ENCODE data around the gene IFT27.
A peak's percentile ranks its signal among the peaks of the same experiment; 100 is the strongest.

IFT27 gene

GRCh38 chr22:36775586-36775963 lies 344 bp downstream of the IFT27 start:
- H3K27me3 ChIP-seq (ENCODE audit: insufficient read depth, low read depth): peaks cover 27% of the 10 kb centered on the region
- no peaks in the 10 kb centered on the region for H4K20me1 ChIP-seq (ENCODE audit: insufficient read depth)
- H3K27ac ChIP-seq: no peak overlapping the region
- no peak overlapping the region for H3K4me3 ChIP-seq (IDR thresholded peaks at IDR 0.05; ENCODE audit: insufficient read depth, low read depth, low read length)
- peak overlapping the region; percentile 92 for H3K4me2 ChIP-seq
- H3K79me2 ChIP-seq (ENCODE audit: insufficient read depth, low read depth): no peaks in the 10 kb centered on the region
- TF ChIP-seq, protein P1, sequence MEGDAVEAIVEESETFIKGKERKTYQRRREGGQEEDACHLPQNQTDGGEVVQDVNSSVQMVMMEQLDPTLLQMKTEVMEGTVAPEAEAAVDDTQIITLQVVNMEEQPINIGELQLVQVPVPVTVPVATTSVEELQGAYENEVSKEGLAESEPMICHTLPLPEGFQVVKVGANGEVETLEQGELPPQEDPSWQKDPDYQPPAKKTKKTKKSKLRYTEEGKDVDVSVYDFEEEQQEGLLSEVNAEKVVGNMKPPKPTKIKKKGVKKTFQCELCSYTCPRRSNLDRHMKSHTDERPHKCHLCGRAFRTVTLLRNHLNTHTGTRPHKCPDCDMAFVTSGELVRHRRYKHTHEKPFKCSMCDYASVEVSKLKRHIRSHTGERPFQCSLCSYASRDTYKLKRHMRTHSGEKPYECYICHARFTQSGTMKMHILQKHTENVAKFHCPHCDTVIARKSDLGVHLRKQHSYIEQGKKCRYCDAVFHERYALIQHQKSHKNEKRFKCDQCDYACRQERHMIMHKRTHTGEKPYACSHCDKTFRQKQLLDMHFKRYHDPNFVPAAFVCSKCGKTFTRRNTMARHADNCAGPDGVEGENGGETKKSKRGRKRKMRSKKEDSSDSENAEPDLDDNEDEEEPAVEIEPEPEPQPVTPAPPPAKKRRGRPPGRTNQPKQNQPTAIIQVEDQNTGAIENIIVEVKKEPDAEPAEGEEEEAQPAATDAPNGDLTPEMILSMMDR (conservative IDR thresholded peaks at IDR 0.05; ENCODE audit: low read depth, low read length): no peak
- H2AFZ ChIP-seq (ENCODE audit: low read depth): peak overlapping the region; percentile 85; the same call in 1 of the 2 replicates
- H3K9ac ChIP-seq: peak overlapping the region; percentile 28; the same call in 1 of the 2 replicates
- peaks cover 12% of the 10 kb centered on the region for H3K4me1 ChIP-seq (ENCODE audit: low read depth, poor library complexity, severe bottlenecking)
- H3K36me3 ChIP-seq (ENCODE audit: insufficient read depth): no peaks in the 10 kb centered on the region

DNA sequence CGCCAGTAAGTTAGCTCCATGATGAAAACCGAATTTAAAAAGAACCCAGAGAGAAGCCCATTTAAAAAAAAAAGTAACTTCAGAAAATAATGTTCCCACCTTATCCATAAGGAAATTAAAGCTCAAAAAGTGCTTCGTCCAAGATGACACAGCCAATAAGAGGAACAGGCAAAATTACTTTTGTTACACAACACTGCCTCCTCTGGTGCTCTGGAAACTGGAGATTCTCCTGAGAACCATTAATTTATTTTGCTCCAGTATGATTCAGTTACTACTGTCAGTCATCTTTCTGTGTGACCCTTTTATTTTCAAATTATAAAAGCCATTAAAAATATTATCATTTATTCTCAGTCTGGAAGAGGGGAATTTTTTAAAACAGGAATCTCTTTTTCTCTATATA lies 2.0 kb downstream of the IFT27 start:
- Histone ChIP-seq H3K36me3 (ENCODE audit: insufficient read depth) (no peaks in the 10 kb centered on the region), H3K9ac (no peak overlapping the region), H3K27ac (no peak overlapping the region), H3K79me2 (ENCODE audit: insufficient read depth, low read depth) (no peaks in the 10 kb centered on the region), H3K4me3 (IDR thresholded peaks at IDR 0.05; ENCODE audit: insufficient read depth, low read depth, low read length) (no peak overlapping the region), H3K27me3 (ENCODE audit: insufficient read depth, low read depth) (peaks cover 15% of the 10 kb centered on the region), H3K4me2 (no peak overlapping the region), H4K20me1 (ENCODE audit: insufficient read depth) (no peaks in the 10 kb centered on the region), H3K4me1 (ENCODE audit: low read depth, poor library complexity, severe bottlenecking) (peaks cover 12% of the 10 kb centered on the region), H2AFZ (ENCODE audit: low read depth) (no peak overlapping the region)
- TF ChIP-seq, protein P1 (conservative IDR thresholded peaks at IDR 0.05; ENCODE audit: low read depth, low read length): no peak; the same call in 1 of the 2 replicates

DNA sequence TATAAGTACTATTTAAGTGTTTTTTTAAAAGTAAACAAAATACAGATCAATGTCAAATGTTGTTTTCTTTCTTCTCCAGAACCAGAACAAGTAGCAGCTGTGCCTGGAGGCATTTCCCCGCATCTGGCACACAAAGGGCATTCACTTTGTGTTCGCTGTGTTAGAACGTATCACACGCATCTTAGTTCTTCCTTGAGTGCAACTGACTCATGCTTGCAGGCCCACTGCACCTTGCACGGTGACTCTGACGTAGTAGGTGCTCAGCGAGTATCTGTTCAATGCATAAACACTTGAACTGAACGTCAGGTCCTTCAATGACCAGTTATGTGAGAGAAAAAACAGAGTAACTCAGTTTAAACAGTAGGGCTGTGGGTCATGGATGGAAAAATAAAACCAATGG lies 3.5 kb downstream of the IFT27 start:
- H2AFZ ChIP-seq (ENCODE audit: low read depth): no peak overlapping the region
- H3K4me1 ChIP-seq (ENCODE audit: low read depth, poor library complexity, severe bottlenecking): peaks cover 12% of the 10 kb centered on the region
- H4K20me1 ChIP-seq (ENCODE audit: insufficient read depth): no peaks in the 10 kb centered on the region
- H3K4me3 ChIP-seq (IDR thresholded peaks at IDR 0.05; ENCODE audit: insufficient read depth, low read depth, low read length): no peak overlapping the region
- peaks cover 3% of the 10 kb centered on the region; the same call in 1 of the 2 replicates for H3K27me3 ChIP-seq (ENCODE audit: insufficient read depth, low read depth)
- no peak overlapping the region for H3K27ac ChIP-seq
- no peaks in the 10 kb centered on the region for H3K36me3 ChIP-seq (ENCODE audit: insufficient read depth)
- H3K9ac ChIP-seq: no peak overlapping the region
- H3K4me2 ChIP-seq: no peak overlapping the region
- TF ChIP-seq, protein P1 (conservative IDR thresholded peaks at IDR 0.05; ENCODE audit: low read depth, low read length): no peak
- H3K79me2 ChIP-seq (ENCODE audit: insufficient read depth, low read depth): no peaks in the 10 kb centered on the region

DNA sequence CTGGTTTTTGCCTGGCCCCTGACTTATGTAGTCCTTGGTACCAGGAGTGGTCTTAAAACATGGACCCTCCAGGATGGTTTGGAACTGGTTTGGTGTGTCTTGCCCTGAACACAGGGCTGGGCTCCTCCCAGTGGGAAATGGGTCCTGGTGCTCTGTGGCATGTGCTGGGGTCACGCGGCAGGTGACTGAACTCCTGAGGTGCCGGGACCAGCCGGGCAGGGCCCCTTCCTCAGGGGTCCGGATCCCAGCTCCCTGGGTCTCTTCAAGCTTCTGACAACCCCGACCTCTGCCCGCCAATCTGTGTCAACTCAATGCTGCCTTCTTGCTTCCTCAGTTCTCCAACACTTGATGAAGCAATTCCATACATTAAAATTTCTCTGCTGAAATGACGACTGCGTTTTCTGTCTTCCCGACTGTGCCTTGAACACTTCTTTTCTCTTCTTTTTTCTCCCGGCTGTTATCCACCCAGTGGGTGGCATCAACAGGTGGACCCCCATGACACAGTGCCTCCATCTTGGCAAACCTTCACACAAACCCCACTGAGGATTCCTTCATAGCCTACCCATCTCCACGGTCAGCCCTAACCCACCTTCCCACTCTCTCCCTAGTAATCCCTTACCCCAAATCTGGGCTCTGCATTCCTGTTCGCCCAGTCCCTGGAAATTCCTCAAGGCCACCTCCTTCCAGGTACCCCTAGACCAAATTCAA lies 4.4 kb downstream of the IFT27 start:
- Histone ChIP-seq H3K79me2 (ENCODE audit: insufficient read depth, low read depth) (no peaks in the 10 kb centered on the region), H3K36me3 (ENCODE audit: insufficient read depth) (no peaks in the 10 kb centered on the region), H2AFZ (ENCODE audit: low read depth) (no peak overlapping the region), H3K27me3 (ENCODE audit: insufficient read depth, low read depth) (peaks cover 3% of the 10 kb centered on the region; the same call in 1 of the 2 replicates), H3K4me1 (ENCODE audit: low read depth, poor library complexity, severe bottlenecking) (peaks cover 8% of the 10 kb centered on the region), H3K27ac (no peak overlapping the region), H3K4me3 (IDR thresholded peaks at IDR 0.05; ENCODE audit: insufficient read depth, low read depth, low read length) (no peak overlapping the region), H4K20me1 (ENCODE audit: insufficient read depth) (no peaks in the 10 kb centered on the region), H3K4me2 (no peak overlapping the region), H3K9ac (no peak overlapping the region)
- TF ChIP-seq, protein P1 (conservative IDR thresholded peaks at IDR 0.05; ENCODE audit: low read depth, low read length): no peak

All from KMS-11 (cell line).